ENCODE data around the gene DAB1. TPM values are rescaled to one million over a fixed set of nuclear protein-coding genes. Genes with fewer than 3 reads are reported as not detected.

DAB1 gene
- total RNA-seq, 4 donors from 2014 or later = 0.48 to 1.2 TPM; not detected in 2

DNA sequence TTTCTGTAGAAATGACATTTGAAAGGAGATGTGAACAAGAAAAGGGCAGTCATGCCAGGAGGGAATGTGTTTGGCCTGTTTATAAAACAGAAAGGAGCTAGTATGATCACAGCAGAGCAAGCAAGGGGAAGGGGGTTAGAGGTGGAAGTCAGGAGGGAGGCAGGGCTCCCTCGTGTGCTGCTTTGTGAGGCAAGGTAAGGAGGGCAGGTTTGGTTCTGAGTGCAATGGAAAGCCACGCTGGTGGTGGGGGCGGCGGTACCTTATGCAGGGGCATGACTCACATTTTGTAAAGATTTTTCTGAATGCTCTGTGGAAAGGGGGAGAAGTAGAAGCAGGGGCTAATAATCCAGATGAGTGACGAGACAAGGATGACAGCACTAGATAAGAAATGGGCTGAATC, 260.5 kb downstream of the DAB1 start:
- no peak for DNase-seq
- intact Hi-C loops (cut with DNase I; ENCODE audit: low total_unique reads) = no loop called here
- in situ Hi-C loops (cut with MboI; ENCODE audit: low pct_ligation_motif_present in 1 of 4, low pct_unique_long_range_greater_than_20kb in 1 of 4, low sequenced_read_pairs in 3 of 4) = no loop called here

DNA sequence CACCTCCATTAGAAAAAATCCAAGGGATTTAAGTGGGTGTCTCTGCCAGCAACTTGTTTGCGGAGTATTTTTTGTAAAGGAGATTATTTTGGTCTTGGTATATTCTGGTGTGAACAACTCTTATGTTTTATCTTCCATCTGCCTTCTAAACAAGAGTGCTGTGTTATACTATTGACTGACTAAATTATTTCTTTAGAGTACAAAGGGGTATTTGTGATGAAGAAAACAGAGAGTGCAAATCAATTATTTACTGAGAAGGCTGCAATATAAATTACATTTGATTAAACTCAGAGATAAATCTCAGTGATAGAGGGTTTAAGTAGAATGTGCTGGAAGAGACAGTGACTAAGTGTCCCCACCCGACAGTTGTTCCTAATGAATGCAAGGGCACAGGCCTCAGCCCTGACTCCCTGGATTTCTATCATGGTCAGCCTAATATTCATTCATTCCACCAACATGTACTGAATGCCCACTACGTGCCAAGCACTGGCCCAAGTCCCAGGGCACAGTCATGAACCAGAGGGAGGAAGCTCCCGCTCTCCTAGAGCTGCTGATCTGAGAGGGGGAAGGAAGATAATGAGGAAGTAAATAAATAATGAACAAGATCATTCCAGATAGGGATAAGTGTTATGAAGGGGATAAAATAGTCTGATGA, 261.1 kb downstream of the DAB1 start:
- Histone ChIP-seq H3K4me3 (no peak overlapping the region), H3K4me1 (no peaks in the 10 kb centered on the region), H3K27me3 (no peaks in the 10 kb centered on the region), H3K36me3 (no peaks in the 10 kb centered on the region), H3K27ac (no peak overlapping the region), H3K9me3 (no peaks in the 10 kb centered on the region)
- DNase-seq = no peak
- intact Hi-C loops (cut with DNase I; ENCODE audit: low total_unique reads) (no loop called here), in situ Hi-C loops (cut with MboI; ENCODE audit: low pct_ligation_motif_present in 1 of 4, low pct_unique_long_range_greater_than_20kb in 1 of 4, low sequenced_read_pairs in 3 of 4) (no loop called here)
- no peak for TF ChIP-seq POLR2AphosphoS5 (IDR thresholded peaks at IDR 0.05)
- no peak for TF ChIP-seq POLR2A (IDR thresholded peaks at IDR 0.05)
- no peak for TF ChIP-seq EP300 (IDR thresholded peaks at IDR 0.05; ENCODE audit: low read depth)
- TF ChIP-seq, protein P1, sequence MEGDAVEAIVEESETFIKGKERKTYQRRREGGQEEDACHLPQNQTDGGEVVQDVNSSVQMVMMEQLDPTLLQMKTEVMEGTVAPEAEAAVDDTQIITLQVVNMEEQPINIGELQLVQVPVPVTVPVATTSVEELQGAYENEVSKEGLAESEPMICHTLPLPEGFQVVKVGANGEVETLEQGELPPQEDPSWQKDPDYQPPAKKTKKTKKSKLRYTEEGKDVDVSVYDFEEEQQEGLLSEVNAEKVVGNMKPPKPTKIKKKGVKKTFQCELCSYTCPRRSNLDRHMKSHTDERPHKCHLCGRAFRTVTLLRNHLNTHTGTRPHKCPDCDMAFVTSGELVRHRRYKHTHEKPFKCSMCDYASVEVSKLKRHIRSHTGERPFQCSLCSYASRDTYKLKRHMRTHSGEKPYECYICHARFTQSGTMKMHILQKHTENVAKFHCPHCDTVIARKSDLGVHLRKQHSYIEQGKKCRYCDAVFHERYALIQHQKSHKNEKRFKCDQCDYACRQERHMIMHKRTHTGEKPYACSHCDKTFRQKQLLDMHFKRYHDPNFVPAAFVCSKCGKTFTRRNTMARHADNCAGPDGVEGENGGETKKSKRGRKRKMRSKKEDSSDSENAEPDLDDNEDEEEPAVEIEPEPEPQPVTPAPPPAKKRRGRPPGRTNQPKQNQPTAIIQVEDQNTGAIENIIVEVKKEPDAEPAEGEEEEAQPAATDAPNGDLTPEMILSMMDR (IDR thresholded peaks at IDR 0.05) = no peak
- 48 to 100% methylated on average over 2 to 4 of the region's 4 CpGs for WGBS, 2 donors (ENCODE audit: low coverage in 1 of 2)

More for the DNA sequence above, 260.5 kb downstream of the DAB1 start:
- no peak overlapping the region for H3K27ac ChIP-seq
- TF ChIP-seq EP300 (IDR thresholded peaks at IDR 0.05; ENCODE audit: low read depth) (no peak), POLR2AphosphoS5 (IDR thresholded peaks at IDR 0.05) (no peak), POLR2A (IDR thresholded peaks at IDR 0.05) (no peak)
- TF ChIP-seq, protein P1 (IDR thresholded peaks at IDR 0.05) = no peak
- no peaks in the 10 kb centered on the region for H3K27me3 ChIP-seq
- H3K9me3 ChIP-seq = no peaks in the 10 kb centered on the region
- no peaks in the 10 kb centered on the region for H3K4me1 ChIP-seq
- no peak overlapping the region for H3K4me3 ChIP-seq
- no peaks in the 10 kb centered on the region for H3K36me3 ChIP-seq
- 70 to 76% methylated on average over 5 of the region's 5 CpGs for WGBS, 2 donors (ENCODE audit: low coverage in 1 of 2)

DNA sequence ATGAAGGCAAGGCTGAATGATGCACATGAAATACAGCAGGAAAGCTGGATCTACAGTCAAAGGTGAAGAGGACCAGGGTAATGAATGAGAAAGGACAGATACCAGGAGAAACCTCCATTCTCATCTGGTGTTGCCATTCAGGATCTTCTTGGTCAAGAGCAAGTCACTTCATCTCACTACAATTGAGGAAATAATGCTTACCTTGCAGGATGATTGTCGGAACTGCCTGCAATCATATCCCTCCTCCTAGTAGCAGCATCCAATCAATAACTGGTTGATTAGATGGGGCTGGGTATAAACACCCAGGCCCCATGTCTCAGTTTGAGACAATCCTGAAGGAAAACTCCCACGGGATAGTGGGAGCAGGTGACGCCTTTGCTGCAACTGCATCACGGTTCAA, 263.3 kb downstream of the DAB1 start:
- Histone ChIP-seq H3K27ac (no peak overlapping the region), H3K4me3 (no peak overlapping the region), H3K9me3 (no peaks in the 10 kb centered on the region), H3K36me3 (no peaks in the 10 kb centered on the region), H3K4me1 (no peaks in the 10 kb centered on the region), H3K27me3 (no peaks in the 10 kb centered on the region)
- no peak for DNase-seq
- WGBS, 2 donors (ENCODE audit: low coverage in 1 of 2) = 82 to 92% methylated on average over 2 to 4 of the region's 4 CpGs
- intact Hi-C loops (cut with DNase I; ENCODE audit: low total_unique reads) (no loop called here), in situ Hi-C loops (cut with MboI; ENCODE audit: low pct_ligation_motif_present in 1 of 4, low pct_unique_long_range_greater_than_20kb in 1 of 4, low sequenced_read_pairs in 3 of 4) (no loop called here)
- TF ChIP-seq POLR2AphosphoS5 (IDR thresholded peaks at IDR 0.05) (no peak), POLR2A (IDR thresholded peaks at IDR 0.05) (no peak), EP300 (IDR thresholded peaks at IDR 0.05; ENCODE audit: low read depth) (no peak)

DNA sequence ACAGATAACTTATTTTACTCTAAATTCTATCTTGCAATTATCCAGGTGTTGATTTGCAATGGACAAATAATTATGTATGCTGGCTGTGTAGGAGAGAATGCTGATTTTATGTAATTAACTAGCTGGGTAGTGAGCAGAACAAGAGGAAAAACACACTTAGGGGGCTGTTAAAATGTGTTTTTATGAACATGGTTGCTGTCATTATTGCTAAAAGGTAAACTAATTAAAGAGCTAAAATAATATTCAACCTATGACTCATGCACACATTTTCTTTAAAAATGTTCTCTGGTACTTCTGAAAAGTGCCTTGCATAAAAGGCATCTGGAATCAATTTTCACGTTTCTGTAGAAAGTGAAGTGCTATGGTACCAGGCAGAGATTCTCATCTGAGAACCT, 265.3 kb downstream of the DAB1 start:
- in situ Hi-C loops (cut with MboI; ENCODE audit: low pct_ligation_motif_present in 1 of 4, low pct_unique_long_range_greater_than_20kb in 1 of 4, low sequenced_read_pairs in 3 of 4) = no loop called here
- 50 to 66% methylated on average over 1 of the region's 1 CpG for WGBS, 2 donors (ENCODE audit: low coverage in 1 of 2)
- no peaks in the 10 kb centered on the region for H3K27me3 ChIP-seq
- intact Hi-C loops (cut with DNase I; ENCODE audit: low total_unique reads) = no loop called here
- H3K4me3 ChIP-seq = no peak overlapping the region
- H3K27ac ChIP-seq = no peak overlapping the region
- H3K36me3 ChIP-seq = no peaks in the 10 kb centered on the region
- no peak for DNase-seq
- no peaks in the 10 kb centered on the region for H3K9me3 ChIP-seq
- TF ChIP-seq, protein P1 (IDR thresholded peaks at IDR 0.05) = no peak
- TF ChIP-seq POLR2AphosphoS5 (IDR thresholded peaks at IDR 0.05) = no peak
- H3K4me1 ChIP-seq = no peaks in the 10 kb centered on the region

All from transverse colon (tissue), 4 donors.